Inferior parietal cortex (tissue), 1 donor: ENCODE results near the gene BRAT1.
"Not testable (repeated sequence)": the region's sequence is repeated elsewhere in the genome, so short reads cannot be mapped to it uniquely, and the experiment has no call there.

Experiments
- DNase-seq: peaks from one replicate; pipeline ENCODE4 v3.0.0-alpha.2; 2016; ENCODE audit errors: extremely low spot score

The BRAT1 gene

GRCh38 chr7:2583798-2584580 lies 28.7 kb upstream of the BRAT1 start:
- DNase-seq: no peak

- DNase-seq: no peak
These were observed 26.8 kb upstream of the BRAT1 start for GRCh38 chr7:2582006-2582735.

DNA sequence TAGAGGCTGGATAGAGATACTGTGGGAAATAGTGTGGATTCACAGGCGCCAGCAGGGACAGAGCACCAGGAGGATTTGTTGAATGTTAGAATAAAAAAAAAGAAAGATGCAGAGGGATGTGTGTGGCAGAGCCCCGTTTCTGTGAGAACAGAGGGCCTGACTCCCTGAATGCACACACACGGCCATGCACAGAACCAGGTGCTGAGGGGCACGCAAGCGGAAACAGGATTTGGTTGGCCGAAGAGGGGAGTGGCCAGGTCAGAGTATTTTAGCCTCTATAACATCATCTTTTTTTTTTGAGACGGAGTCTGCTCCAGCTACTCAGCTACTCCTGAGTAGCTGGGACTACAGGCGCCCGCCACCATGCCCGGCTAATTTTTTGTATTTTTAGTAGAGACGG lies 25.3 kb upstream of the BRAT1 start:
- DNase-seq: no peak

- no peak for DNase-seq
These were observed 22.8 kb upstream of the BRAT1 start for GRCh38 chr7:2577914-2578680.

GRCh38 chr7:2576742-2577491 lies 21.6 kb upstream of the BRAT1 start:
- no peak for DNase-seq

GRCh38 chr7:2575733-2576340 lies 20.5 kb upstream of the BRAT1 start:
- DNase-seq: no peak

GRCh38 chr7:2575046-2575732 lies 19.9 kb upstream of the BRAT1 start:
- DNase-seq: no peak

DNA sequence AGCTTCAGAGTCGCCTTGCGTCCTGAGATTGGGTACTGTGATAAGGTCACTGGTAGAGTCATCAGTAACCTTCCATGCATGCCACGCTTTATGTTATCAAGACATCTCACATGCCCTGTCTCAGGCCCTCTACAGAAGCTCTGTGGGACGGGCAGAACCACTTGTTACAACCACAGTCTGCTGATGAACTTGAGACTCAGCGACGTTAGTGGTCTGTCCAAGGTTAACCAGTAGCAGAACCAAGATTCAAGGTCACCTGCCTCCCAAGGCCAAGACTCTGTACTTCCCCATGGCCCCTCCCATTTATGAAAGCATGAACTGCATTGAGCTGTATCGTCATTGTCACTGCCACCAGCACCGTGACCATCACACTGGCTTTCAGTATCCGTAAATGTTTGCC lies 18.4 kb upstream of the BRAT1 start:
- no peak for DNase-seq

DNA sequence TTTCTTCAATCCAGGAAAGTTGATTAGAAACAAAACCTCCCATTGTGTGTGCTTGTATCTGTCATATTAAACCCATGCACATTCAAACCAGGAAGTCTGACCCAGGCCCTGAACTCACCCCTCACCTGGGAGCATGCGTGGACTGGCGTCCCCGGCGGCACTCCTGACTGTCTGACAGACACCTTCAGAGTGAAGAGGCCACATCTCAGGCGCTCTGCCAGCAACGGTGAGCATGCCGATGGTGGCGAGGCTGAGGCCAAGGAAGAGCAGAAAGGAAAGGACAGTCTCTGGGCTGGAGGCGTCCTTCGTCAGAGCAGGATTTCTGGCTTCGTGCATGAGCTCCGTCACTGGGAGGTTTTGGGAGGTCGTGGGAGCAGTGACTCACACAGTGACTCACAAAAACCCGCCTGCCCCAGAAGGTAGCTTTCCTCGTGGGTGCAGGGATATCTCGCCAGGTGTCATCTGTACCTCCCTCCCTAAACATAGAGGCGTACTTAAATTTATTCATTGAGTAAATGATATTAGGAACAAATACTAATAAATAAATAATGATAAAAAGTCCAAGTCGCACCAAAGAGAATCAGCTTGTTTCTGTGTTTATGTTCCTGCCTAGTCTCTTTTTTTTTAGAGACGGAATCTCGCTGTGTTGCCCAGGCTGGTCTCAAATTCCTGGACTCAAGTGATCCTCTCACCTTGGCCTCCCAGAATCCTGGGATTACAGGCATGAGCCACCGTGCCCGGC lies 16.9 kb upstream of the BRAT1 start:
- DNase-seq: no peak

DNA sequence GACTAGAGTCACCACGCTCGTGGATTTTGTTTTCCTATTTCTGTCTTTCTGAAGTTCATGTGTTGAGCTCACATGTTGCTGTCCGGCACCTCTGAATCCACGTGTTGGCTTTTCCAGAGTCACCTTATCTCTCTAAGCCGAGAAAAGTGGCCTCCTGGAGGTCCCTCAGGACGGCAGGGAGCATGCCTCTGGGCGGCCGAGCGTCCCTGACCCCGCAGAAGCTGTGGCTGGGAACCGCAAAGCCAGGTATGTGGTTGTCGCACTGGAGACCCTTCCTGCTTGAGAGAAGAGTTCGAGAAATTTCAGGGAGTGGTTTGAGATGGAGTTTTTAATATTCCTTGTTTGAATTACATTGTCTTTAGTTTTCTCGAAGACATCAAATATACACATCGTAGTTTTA lies 16.1 kb upstream of the BRAT1 start:
- no peak for DNase-seq

- no peak for DNase-seq
These were observed 14.7 kb upstream of the BRAT1 start for GRCh38 chr7:2570021-2570420.

DNA sequence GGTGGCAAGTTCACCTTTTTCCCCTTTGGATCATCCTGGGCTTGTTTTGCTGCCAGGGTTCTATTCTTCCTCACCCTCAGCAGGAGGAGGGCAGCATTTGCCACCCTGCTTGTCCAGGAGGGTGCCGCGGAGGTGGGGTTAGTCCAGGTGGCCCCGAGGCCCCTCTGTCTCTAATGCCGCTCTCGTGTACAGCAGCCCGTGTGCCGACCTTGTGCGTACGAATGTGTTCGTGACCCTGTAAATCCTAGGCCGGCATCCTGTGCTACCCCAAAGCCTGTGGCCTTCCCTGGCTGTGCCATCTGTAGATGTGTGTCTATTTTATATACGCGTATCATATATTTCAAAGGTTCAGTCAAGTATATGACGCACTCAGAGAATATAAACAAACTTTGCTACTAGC lies 14.1 kb upstream of the BRAT1 start:
- DNase-seq: no peak

DNA sequence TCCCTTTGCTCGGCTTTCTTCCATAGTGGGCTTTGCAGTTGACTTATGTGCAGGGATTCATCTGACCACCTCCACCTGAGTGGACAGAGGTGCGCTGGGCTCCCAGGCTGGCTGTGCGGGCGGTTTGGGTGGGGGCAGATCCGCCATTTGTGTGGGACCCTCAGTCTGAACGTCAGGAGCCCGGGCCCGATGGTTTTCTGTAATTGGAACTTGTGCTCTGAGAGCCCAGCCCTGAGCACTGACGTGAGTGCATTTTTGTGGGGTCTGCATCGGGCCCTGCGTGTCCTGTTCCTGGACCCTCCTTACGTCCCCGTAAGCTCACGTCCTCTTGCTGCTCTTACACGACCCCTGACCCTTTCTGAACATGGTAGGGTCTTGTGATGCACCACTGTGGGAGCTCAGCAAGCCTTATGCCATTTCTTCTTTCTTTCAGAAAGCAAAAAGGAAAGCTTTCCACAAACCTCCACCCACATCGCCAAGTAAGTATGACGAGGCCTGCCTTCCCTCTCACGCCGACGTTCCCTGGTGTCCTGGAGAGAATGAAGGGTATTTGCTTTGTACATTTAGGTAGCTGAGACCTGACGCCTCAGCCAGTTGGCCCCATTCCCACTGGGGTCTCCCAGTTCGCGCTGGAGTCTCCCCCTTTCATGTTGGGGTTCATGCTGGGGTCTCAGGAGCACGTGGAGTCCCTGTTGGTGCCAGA lies 13.3 kb upstream of the BRAT1 start:
- DNase-seq: no peak

DNA sequence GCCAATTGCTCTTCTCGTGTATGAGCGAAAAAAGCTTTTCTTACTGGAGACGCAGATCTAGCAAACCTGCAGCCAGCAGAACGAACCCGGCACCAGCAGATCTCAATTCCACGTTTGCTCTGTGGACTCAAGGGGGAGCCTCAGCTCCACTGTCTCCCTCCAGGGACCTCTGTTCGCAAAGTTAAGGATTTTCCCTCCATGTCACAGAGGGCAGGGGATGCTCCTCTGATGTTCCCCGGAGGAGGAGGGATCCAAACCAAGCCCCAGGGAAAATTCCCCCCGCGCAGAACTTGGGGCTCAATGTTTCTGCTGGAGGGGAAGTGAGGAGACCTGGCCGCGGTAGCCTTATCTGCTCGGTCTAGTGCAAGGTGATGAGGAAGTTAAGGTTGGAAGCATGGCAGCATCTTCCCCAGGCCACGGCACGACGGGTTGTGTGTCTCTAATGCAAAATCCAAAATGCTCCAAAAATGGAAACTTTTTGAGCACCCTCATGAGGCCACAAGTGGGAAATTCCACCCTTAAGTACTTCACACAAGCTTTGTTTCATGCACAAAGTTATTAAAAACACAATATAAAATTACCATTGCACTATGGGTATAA lies 12.5 kb upstream of the BRAT1 start:
- peak; percentile 51 for DNase-seq

DNA sequence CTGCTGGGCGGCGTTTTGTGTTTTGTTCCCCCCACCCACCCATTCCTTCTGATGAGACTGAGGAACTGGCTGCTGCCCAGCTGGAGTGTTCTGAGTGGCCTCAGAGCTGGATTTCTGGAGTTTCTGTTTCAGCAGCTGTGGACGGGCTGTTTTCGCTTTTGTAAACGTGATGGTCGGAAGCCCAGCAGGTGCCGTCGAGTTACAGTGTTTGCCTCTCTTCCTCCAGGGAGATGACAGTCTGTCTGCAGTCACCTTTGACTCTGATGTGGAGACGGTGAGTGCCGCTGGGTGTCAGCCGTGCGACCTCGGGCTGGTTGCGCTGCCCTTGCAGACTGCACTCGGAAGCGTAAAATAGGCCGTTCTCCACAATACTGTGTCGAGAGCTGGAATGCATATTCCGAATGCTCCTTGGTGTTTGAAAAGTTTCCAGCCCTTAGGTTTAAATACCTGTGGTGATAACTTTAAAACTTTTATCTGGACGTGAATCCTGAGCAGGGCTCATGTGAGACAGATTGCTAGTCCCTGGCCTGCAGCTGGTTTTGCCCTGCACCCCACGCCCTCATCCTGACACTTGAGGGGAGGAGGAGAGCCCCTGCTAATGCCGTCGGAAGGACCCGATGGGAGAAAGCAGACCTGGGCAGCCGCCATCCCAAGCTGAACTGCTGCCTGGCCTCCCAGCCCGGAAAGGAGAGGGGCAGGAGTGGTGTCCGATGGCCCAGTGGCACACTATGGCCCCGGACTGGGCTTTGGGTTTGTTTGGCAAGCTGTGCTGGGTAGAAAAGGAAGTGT lies 11.8 kb upstream of the BRAT1 start:
- DNase-seq: no peak

DNA sequence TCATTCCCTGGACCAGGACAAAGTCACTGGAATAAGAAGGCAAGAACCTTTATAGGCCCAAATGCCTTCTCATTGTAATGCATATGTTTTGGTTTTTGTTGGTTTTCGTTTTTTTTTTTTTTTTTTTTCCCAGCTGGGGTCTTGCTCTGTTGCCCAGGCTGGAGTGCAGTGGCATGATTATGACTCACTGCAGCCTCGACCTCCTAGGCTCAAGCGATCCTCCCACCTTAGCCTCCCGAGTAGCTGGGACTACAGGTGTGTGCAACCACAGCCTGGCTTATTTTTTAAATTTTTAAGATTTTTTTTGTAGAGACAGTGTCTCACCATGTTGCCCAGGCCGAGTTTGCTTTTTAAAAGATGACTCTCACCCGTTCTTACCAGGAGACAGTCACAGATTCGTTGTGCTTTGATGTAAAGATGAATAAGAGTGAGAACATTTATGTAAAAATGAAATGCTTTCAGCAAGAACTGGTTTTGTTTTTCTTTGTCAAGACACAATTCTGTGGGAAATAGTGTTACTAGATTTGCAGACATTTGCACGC lies 11.1 kb upstream of the BRAT1 start:
- no peak for DNase-seq

DNA sequence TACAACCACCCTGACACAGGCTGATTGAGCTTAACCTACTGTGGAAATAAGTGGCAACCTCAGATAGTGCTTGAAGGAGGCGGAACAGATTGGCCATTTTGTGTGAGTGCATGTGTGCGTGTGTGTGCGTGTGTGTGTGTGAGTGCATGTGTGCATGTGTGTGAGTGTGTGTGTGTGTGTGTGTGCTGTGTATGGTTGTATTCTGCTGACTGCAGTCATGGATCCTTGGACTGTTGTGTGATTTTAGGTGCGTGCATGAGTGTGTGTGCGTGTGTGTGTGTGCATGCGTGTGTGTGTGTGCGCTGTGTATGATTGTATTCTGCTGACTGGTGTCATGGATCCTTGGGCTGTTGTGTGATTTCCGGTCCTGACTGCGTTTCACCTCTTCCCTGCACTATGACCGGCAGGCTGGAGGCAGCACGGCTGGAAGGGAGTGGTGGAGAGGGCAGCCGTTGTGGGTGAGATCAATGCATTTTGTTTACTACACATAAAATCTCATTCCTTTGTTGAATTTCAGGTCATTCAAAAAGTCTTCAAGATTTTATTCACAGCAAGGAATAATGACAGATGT lies 9.7 kb upstream of the BRAT1 start:
- no peak for DNase-seq

DNA sequence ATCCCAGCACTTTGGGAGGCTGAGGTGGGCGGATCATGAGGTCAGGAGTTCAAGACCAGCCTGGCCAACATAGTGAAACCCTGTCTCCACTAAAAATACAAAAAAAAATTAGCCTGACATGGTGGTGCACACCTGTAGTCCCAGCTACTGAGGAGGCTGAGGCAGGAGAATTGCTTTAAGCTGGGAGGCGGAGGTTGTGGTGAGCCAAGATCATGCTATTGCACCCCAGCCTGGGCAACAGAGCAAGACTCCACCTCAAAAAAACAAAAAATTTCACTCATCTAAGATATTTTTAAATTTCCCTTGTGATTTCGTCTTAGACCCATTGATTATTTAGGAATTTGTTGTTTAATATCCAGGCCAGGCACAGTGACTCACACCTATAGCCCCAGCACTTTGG lies 8.6 kb upstream of the BRAT1 start:
- DNase-seq: not testable (repeated sequence)
